GM19395 (cell line): ENCODE data around the gene DMRTA1.
"Not testable (repeated sequence)": the region's sequence is repeated elsewhere in the genome, so short reads cannot be mapped to it uniquely, and the experiment has no call there.

Experiments
- ATAC-seq: cut with Tn5 transposase; IDR thresholded peaks from one replicate; pipeline ENCODE4 v1.9.1; 2021; ENCODE audit warnings: mild to moderate bottlenecking, moderate library complexity; ENCODE audit not compliant: unreplicated experiment

DMRTA1 gene

GRCh38 chr9:22446589-22446949, at the start of gene DMRTA1:
TSS of gene DMRTA1 (plus strand) at chr9:22446824. CDS start at chr9:22447066, 242 bp downstream.
- ATAC-seq, result peak; percentile 36

- ATAC-seq, result no peak
Observed at GRCh38 chr9:22401671-22402070, 45.0 kb upstream of the DMRTA1 start.

- no peak for ATAC-seq
Observed at GRCh38 chr9:22405869-22406659, 40.6 kb upstream of the DMRTA1 start.

- ATAC-seq, result no peak
Observed at GRCh38 chr9:22413884-22414283, 32.7 kb upstream of the DMRTA1 start.

GRCh38 chr9:22415941-22416691, 30.5 kb upstream of the DMRTA1 start:
- no peak for ATAC-seq

GRCh38 chr9:22416692-22417060, 29.9 kb upstream of the DMRTA1 start:
- no peak for ATAC-seq

GRCh38 chr9:22423566-22423965, 23.1 kb upstream of the DMRTA1 start:
- ATAC-seq, result no peak

- no peak for ATAC-seq
Observed at GRCh38 chr9:22424616-22425015, 22.0 kb upstream of the DMRTA1 start.

- ATAC-seq, result no peak
Observed at GRCh38 chr9:22425551-22425950, 21.1 kb upstream of the DMRTA1 start.

- no peak for ATAC-seq
Observed at GRCh38 chr9:22427226-22427880, 19.3 kb upstream of the DMRTA1 start.

- no peak for ATAC-seq
Observed at GRCh38 chr9:22433691-22434090, 12.9 kb upstream of the DMRTA1 start.

- ATAC-seq, result not testable (repeated sequence)
Observed at GRCh38 chr9:22435252-22435651, 11.4 kb upstream of the DMRTA1 start.

GRCh38 chr9:22437461-22438067, 9.1 kb upstream of the DMRTA1 start:
- ATAC-seq, result not testable (repeated sequence)

GRCh38 chr9:22440841-22441240, 5.8 kb upstream of the DMRTA1 start:
- no peak for ATAC-seq

- peak; percentile 77 for ATAC-seq
Observed at GRCh38 chr9:22446950-22447617, 460 bp downstream of the DMRTA1 start.

GRCh38 chr9:22447618-22448305, 1.1 kb downstream of the DMRTA1 start:
- no peak for ATAC-seq

- no peak for ATAC-seq
Observed at GRCh38 chr9:22449719-22450118, 3.1 kb downstream of the DMRTA1 start.

- peak; percentile 71 for ATAC-seq
Observed at GRCh38 chr9:22452415-22453010, 5.9 kb downstream of the DMRTA1 start.

- ATAC-seq, result no peak
Observed at GRCh38 chr9:22454016-22454415, 7.4 kb downstream of the DMRTA1 start.

GRCh38 chr9:22455181-22455580, 8.6 kb downstream of the DMRTA1 start:
- ATAC-seq, result no peak
